Motor neuron (in vitro differentiated cells): ENCODE data around the gene PROKR2. TPM values are rescaled to one million over a fixed set of nuclear protein-coding genes. Genes with fewer than 3 reads are reported as not detected.

Source experiments
- ATAC-seq, 8 experiments: fragments of 200-7000 bp; cut with Tn5 transposase; replicated peaks in 6 of 8; 2 replicates each; pipeline ENCODE4 v1.8.0; 2021; ENCODE audit warnings: mild to moderate bottlenecking in 8 of 8, moderate library complexity in 8 of 8
- H3K27ac ChIP-seq, 2 donors: fragments of 250-450 bp; sonication (Bioruptor Pico); 2 replicates each; pipeline ENCODE4 v1.9.0; 2021; ENCODE audit warnings: antibody characterized with exemption in 2 of 2, mild to moderate bottlenecking in 2 of 2, moderate library complexity in 1 of 2
- H3K4me1 ChIP-seq, 2 donors: fragments of 250-450 bp; sonication (Bioruptor Pico); replicated peaks in 1 of 2; 2 replicates each; pipeline ENCODE4 v1.6.1; 2021; ENCODE audit warnings: antibody characterized with exemption in 2 of 2, mild to moderate bottlenecking in 2 of 2, moderate library complexity in 1 of 2
- H3K4me3 ChIP-seq, 5 donors: fragments of 250-450 bp; sonication (Bioruptor Pico); 2 replicates each; pipeline ENCODE4 v1.9.0; 2021; ENCODE audit warnings: antibody characterized with exemption in 5 of 5, mild to moderate bottlenecking in 5 of 5, moderate library complexity in 4 of 5
- WGBS, 10 experiments: fragments of 450-650 bp; shearing (Covaris generic); methylation state at CpG; one replicate each; pipeline ENCODE4 v1.0.0; 2022; 5-methylcytosine and 5-hydroxymethylcytosine counted together
- in situ Hi-C, 9 experiments: fragments of 400-800 bp; cut with MboI; loops; one replicate each; pipeline ENCODE4 v1.15.0; 2021; ENCODE audit warnings: low sequenced_read_pairs in 9 of 9, low pct_unique_long_range_greater_than_20kb in 2 of 9; ENCODE audit not compliant: unreplicated experiment in 9 of 9
- total RNA-seq, 8 experiments: library from RNA; unstranded; fragments of 300-600 nt; gene quantifications; 2 replicates each; pipeline versions ENCODE4 v1.2.3 to v1.2.4, GENCODE V29; 2022

Gene PROKR2
- total RNA-seq, 8 experiments from 2014 or later = 0.17 to 0.50 (median 0.24) TPM; not detected in 5

GRCh38 chr20:5328268-5328667 lies 11.5 kb upstream of the PROKR2 start:
- no peak for ATAC-seq
- in situ Hi-C loops = no loop called here
- WGBS, 10 experiments = 10 to 74% (median 68%) methylated on average over 3 of the region's 3 CpGs; no CpG with 5 or more reads in 3 of the 10 experiments
- Histone ChIP-seq H3K4me3 (no peak overlapping the region), H3K27ac (no peak overlapping the region), H3K4me1 (no peaks in the 10 kb centered on the region)

- WGBS, 10 experiments = 0 to 100% (median 33%) methylated on average over 1 to 3 of the region's 3 CpGs; no CpG with 5 or more reads in 3 of the 10 experiments
- no peaks in the 10 kb centered on the region for H3K4me1 ChIP-seq
- no peak for ATAC-seq
- no peak overlapping the region for H3K4me3 ChIP-seq
- H3K27ac ChIP-seq = no peak overlapping the region
- in situ Hi-C loops = no loop called here
Measured at GRCh38 chr20:5327356-5327755, 10.6 kb upstream of the PROKR2 start.

- no peak overlapping the region for H3K27ac ChIP-seq
- in situ Hi-C loops = no loop called here
- no peak for ATAC-seq
- no peaks in the 10 kb centered on the region for H3K4me1 ChIP-seq
- peak overlapping the region in 4 of 5 donors; percentile 20 to 37 (median 32) for H3K4me3 ChIP-seq
- 0 to 4% (median 0%) methylated on average over 1 to 5 of the region's 28 CpGs; no CpG with 5 or more reads in 6 of the 10 experiments for WGBS, 10 experiments
Measured at GRCh38 chr20:5315807-5316187, 957 bp downstream of the PROKR2 start.

- Histone ChIP-seq H3K27ac (no peak overlapping the region), H3K4me1 (no peaks in the 10 kb centered on the region), H3K4me3 (no peak overlapping the region)
- ATAC-seq = no peak
- WGBS, 10 experiments = 78 to 100% (median 90%) methylated on average over 1 to 9 of the region's 17 CpGs; no CpG with 5 or more reads in 5 of the 10 experiments
- in situ Hi-C loops = no loop called here
Measured at GRCh38 chr20:5313916-5314315, 2.8 kb downstream of the PROKR2 start.

GRCh38 chr20:5312518-5312917 lies 4.2 kb downstream of the PROKR2 start:
- no peak overlapping the region for H3K27ac ChIP-seq
- in situ Hi-C loops = no loop called here
- no peak for ATAC-seq
- no peak overlapping the region for H3K4me3 ChIP-seq
- WGBS, 10 experiments = 19 to 86% (median 67%) methylated on average over 1 to 5 of the region's 5 CpGs
- no peaks in the 10 kb centered on the region for H3K4me1 ChIP-seq

- Histone ChIP-seq H3K27ac (no peak overlapping the region), H3K4me3 (no peak overlapping the region), H3K4me1 (no peaks in the 10 kb centered on the region)
- ATAC-seq = peak in 1 of 8 experiments; percentile 25
- in situ Hi-C loops = no loop called here
- WGBS, 10 experiments = 0 to 100% (median 38%) methylated on average over 1 of the region's 1 CpG; no CpG with 5 or more reads in 5 of the 10 experiments
Measured at GRCh38 chr20:5309971-5310370, 6.8 kb downstream of the PROKR2 start.

GRCh38 chr20:5298811-5299210 lies 17.9 kb downstream of the PROKR2 start:
- Histone ChIP-seq H3K4me3 (no peak overlapping the region), H3K27ac (no peak overlapping the region), H3K4me1 (no peaks in the 10 kb centered on the region)
- in situ Hi-C loops = no loop called here
- WGBS, 10 experiments = 16 to 100% (median 60%) methylated on average over 1 to 5 of the region's 5 CpGs
- no peak for ATAC-seq

GRCh38 chr20:5297280-5298004 lies 19.3 kb downstream of the PROKR2 start:
- peak in 1 of 8 experiments; percentile 32 for ATAC-seq
- 0 to 87% (median 69%) methylated on average over 1 to 11 of the region's 11 CpGs for WGBS, 10 experiments
- Histone ChIP-seq H3K4me1 (no peaks in the 10 kb centered on the region), H3K4me3 (no peak overlapping the region), H3K27ac (no peak overlapping the region)
- in situ Hi-C loops = no loop called here

- 28 to 85% (median 71%) methylated on average over 3 to 6 of the region's 6 CpGs for WGBS, 10 experiments
- Histone ChIP-seq H3K27ac (no peak overlapping the region), H3K4me3 (no peak overlapping the region), H3K4me1 (no peaks in the 10 kb centered on the region)
- in situ Hi-C loops = no loop called here
- ATAC-seq = no peak
Measured at GRCh38 chr20:5290596-5290995, 26.2 kb downstream of the PROKR2 start.

GRCh38 chr20:5282561-5282960 lies 34.2 kb downstream of the PROKR2 start:
- Histone ChIP-seq H3K4me1 (no peaks in the 10 kb centered on the region), H3K27ac (no peak overlapping the region), H3K4me3 (no peak overlapping the region)
- peak in 1 of 8 experiments; percentile 31 for ATAC-seq
- in situ Hi-C loops = no loop called here
- 14 to 100% (median 63%) methylated on average over 1 to 4 of the region's 4 CpGs; no CpG with 5 or more reads in 6 of the 10 experiments for WGBS, 10 experiments

- H3K4me1 ChIP-seq = no peaks in the 10 kb centered on the region
- no peak overlapping the region for H3K4me3 ChIP-seq
- in situ Hi-C loops = no loop called here
- no peak for ATAC-seq
- H3K27ac ChIP-seq = no peak overlapping the region
Measured at GRCh38 chr20:5279661-5280060, 37.1 kb downstream of the PROKR2 start.

GRCh38 chr20:5272268-5272667 lies 44.5 kb downstream of the PROKR2 start:
- in situ Hi-C loops = no loop called here
- Histone ChIP-seq H3K4me3 (no peak overlapping the region), H3K27ac (no peak overlapping the region), H3K4me1 (no peaks in the 10 kb centered on the region)
- ATAC-seq = no peak
- 0 to 100% (median 80%) methylated on average over 1 to 4 of the region's 4 CpGs; no CpG with 5 or more reads in 1 of the 10 experiments for WGBS, 10 experiments

GRCh38 chr20:5270603-5271002 lies 46.2 kb downstream of the PROKR2 start:
- Histone ChIP-seq H3K4me1 (peaks cover under 1 to 2% of the 10 kb centered on the region in 2 donors), H3K4me3 (no peak overlapping the region), H3K27ac (no peak overlapping the region)
- in situ Hi-C loops = no loop called here
- 0 to 64% (median 39%) methylated on average over 1 to 5 of the region's 5 CpGs; no CpG with 5 or more reads in 2 of the 10 experiments for WGBS, 10 experiments
- ATAC-seq = no peak

GRCh38 chr20:5268449-5268848 lies 48.3 kb downstream of the PROKR2 start:
- H3K4me3 ChIP-seq = no peak overlapping the region
- 7 to 93% (median 71%) methylated on average over 1 to 3 of the region's 3 CpGs; no CpG with 5 or more reads in 3 of the 10 experiments for WGBS, 10 experiments

More at GRCh38 chr20:5268449-5268848, 48.3 kb downstream of the PROKR2 start:
- no peak for ATAC-seq
- Histone ChIP-seq H3K4me1 (peaks cover 7 to 8% of the 10 kb centered on the region in 2 donors), H3K27ac (no peak overlapping the region)
- in situ Hi-C loops = no loop called here
